ENCODE data around the gene MYH9. TPM values are rescaled to one million over a fixed set of nuclear protein-coding genes. Genes with fewer than 3 reads are reported as not detected.
"Not testable (repeated sequence)": the region's sequence is repeated elsewhere in the genome, so short reads cannot be mapped to it uniquely, and the experiment has no call there.

The MYH9 gene
- total RNA-seq, 4 donors from 2014 or later: 216 to 339 (median 246) TPM

DNA sequence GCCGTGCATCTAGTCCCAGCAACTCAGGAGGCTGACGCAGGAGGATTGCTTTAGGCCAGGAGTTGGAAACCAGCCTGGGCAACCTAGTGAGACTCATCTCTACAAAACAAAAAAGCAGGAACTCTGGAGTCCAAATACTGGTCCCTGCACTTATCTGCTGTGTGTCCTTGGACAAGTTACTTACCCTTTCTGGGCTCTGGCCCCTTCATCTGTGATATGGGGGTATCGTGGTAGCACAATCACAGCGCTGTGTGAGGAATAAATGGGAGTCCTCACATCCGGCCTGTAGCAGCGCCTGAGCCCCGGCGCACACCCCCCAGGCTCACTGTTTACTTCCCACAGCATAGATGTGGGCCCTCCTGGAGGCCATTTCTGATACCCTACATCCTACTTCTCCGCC, 44.2 kb upstream of the MYH9 start:
- DNase-seq: no peak
- Histone ChIP-seq H3K9me3 (no peaks in the 10 kb centered on the region), H3K36me3 (no peaks in the 10 kb centered on the region), H3K27ac (no peak overlapping the region), H3K4me3 (no peak overlapping the region), H3K27me3 (no peaks in the 10 kb centered on the region), H3K4me1 (peaks cover 12 to 37% (median 16%) of the 10 kb centered on the region in 3 donors)
- intact Hi-C loops (cut with DNase I): no loop called here
- 93 to 95% methylated on average over 5 to 7 of the region's 9 CpGs for WGBS, 2 donors
- no peak for TF ChIP-seq POLR2A (IDR thresholded peaks at IDR 0.05)
- TF ChIP-seq, protein P1, sequence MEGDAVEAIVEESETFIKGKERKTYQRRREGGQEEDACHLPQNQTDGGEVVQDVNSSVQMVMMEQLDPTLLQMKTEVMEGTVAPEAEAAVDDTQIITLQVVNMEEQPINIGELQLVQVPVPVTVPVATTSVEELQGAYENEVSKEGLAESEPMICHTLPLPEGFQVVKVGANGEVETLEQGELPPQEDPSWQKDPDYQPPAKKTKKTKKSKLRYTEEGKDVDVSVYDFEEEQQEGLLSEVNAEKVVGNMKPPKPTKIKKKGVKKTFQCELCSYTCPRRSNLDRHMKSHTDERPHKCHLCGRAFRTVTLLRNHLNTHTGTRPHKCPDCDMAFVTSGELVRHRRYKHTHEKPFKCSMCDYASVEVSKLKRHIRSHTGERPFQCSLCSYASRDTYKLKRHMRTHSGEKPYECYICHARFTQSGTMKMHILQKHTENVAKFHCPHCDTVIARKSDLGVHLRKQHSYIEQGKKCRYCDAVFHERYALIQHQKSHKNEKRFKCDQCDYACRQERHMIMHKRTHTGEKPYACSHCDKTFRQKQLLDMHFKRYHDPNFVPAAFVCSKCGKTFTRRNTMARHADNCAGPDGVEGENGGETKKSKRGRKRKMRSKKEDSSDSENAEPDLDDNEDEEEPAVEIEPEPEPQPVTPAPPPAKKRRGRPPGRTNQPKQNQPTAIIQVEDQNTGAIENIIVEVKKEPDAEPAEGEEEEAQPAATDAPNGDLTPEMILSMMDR (IDR thresholded peaks at IDR 0.05): no peak

DNA sequence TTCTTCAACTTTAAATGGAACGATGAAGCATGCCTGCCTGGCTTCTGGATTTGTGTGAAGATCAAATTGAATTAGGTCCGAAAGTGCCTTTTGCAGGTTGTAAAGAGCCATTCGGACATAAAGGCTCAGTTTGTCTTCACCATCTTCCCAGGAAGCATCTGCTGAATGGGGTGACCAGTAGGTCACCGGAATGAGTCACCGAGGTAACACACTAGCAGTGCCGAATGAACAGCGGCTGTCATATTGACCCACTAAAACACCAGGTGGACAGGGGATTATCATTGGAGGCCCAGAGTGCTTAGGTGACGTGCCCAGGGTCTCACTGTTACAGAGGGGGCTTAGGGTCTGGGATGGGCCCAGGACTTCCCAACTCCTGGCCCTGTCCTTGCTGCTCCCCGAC, 43.1 kb upstream of the MYH9 start:
- no peaks in the 10 kb centered on the region for H3K9me3 ChIP-seq

DNA sequence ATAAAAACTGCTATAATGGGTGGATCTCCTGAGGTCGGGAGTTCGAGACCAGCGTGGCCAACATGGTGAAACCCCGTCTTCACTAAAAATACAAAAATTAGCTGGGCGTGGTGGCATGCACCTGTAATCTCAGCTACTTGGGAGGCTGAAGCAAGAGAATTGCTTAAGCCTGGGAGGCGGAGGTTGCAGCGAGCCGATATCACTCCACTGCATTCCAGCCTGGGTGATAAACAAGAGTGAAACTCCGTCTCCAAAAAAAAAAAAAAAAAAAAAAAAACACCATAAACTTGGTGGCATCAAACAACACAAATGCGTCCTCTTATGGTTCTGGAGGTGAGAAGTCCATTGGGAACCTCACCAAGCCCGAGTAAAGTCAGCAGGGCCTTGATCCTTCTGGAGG, 40.2 kb upstream of the MYH9 start:
- WGBS, 2 donors: 79 to 89% methylated on average over 11 of the region's 11 CpGs
- H3K4me3 ChIP-seq; H3K27ac ChIP-seq; DNase-seq; H3K36me3 ChIP-seq; intact Hi-C loops (cut with DNase I); H3K27me3 ChIP-seq; H3K9me3 ChIP-seq: not testable (repeated sequence)
- peaks cover 4 to 20% (median 8%) of the 10 kb centered on the region in 3 donors for H3K4me1 ChIP-seq

More for the DNA sequence above, 43.1 kb upstream of the MYH9 start:
- Histone ChIP-seq H3K27me3 (no peaks in the 10 kb centered on the region), H3K27ac (no peak overlapping the region), H3K4me1 (peaks cover 11 to 38% (median 21%) of the 10 kb centered on the region in 3 donors), H3K4me3 (no peak overlapping the region), H3K36me3 (no peaks in the 10 kb centered on the region)
- intact Hi-C loops (cut with DNase I): no loop called here
- WGBS, 2 donors: 83 to 94% methylated on average over 2 to 5 of the region's 9 CpGs
- DNase-seq: no peak
- TF ChIP-seq, protein P1 (IDR thresholded peaks at IDR 0.05): no peak
- TF ChIP-seq POLR2A (IDR thresholded peaks at IDR 0.05): no peak

DNA sequence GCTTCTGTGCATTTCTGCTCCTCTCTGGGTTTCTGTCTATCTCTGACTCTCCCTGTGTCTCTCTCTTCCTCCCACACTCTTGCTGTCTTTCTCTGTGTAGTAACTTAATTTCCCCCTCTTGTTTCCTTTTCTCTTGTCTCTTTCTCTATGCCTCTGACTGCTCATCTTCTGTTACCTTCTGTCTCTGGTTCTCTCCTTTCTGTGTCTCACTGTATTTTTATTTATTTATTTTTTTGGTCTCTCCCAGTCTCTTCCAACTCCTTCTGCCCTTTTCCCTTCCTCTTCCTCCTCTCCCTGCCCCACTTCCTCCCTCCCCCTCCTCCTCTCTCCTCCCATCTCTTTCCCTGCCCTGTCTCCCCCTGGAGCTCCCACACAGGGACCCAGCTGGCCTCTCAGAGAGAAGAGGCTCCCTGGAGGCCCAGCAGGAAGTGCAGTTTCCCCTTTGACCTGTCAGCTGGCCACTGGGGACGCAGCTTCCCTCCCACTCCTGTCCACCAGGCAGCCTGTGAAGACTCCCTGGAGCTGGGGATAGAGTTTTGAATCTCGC, 38.3 kb upstream of the MYH9 start:
- TF ChIP-seq POLR2A (IDR thresholded peaks at IDR 0.05): no peak
- TF ChIP-seq, protein P1 (IDR thresholded peaks at IDR 0.05): no peak
- DNase-seq: no peak
- intact Hi-C loops (cut with DNase I): no loop called here

DNA sequence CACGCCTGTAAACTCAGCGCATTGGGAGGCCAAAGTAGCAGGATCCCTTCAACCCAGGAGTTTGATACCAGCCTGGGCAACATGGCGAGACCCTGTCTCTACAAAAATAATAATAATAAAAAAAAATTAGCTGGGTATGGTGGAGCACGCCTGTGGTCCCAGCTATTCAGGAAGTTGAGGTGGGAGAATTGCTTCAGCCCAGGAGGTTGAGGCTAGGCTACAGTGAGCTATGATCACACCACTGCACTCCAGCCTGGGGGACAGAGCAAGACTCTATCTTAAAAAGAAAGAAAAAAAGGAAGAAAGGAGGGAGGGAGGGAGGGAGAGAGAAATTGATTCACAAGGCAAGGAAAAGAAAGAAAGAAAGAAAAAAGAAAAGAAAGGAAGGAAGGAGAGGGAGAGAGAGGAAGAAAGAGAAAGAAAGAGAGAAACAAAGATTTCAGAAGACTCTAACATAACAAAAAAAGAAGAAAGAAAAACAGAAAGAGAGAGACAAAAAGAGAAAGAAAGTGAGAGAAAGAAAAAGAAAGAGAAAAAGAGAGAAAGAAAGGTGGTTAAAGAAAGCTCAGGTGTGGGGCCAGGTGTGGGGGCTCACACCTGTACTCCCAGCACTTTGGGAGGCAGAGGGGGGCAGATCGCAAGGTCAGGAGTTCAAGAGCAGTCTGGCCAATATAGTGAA, 37.3 kb upstream of the MYH9 start:
- H3K27ac ChIP-seq: no peak overlapping the region
- intact Hi-C loops (cut with DNase I): no loop called here
- WGBS, 2 donors: 88 to 91% methylated on average over 5 of the region's 5 CpGs

More for the DNA sequence above, 38.3 kb upstream of the MYH9 start:
- Histone ChIP-seq H3K36me3 (no peaks in the 10 kb centered on the region), H3K27me3 (no peaks in the 10 kb centered on the region), H3K4me3 (no peak overlapping the region), H3K27ac (peak overlapping the region in 3 of 4 donors; percentile 46 to 52 (median 48)), H3K4me1 (peaks cover 4 to 16% (median 6%) of the 10 kb centered on the region in 3 donors), H3K9me3 (no peaks in the 10 kb centered on the region)
- WGBS, 2 donors: 40 to 86% methylated on average over 1 of the region's 2 CpGs

DNA sequence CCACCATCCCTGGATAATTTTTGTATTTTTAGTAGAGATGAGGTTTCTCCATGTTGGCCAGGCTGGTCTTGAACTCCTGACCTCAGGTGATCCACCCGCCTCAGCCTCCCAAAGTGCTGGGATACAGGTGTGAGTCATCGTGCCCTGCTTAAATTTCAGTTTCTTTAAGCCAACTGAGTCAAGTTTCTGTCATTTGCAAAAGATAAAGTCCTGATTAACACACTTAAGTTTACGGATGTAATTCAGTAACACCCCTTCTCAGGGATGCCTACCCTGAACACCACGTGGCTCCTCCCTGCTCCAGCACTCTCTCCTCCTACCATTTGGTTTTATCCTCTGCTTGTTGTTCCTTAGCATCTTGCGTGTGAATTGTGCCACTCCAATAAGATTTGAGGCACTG, 36.7 kb upstream of the MYH9 start:
- H3K9me3 ChIP-seq; H3K4me3 ChIP-seq; DNase-seq; intact Hi-C loops (cut with DNase I); H3K27me3 ChIP-seq; H3K36me3 ChIP-seq: not testable (repeated sequence)
- peak overlapping the region in 1 of 4 donors; percentile 5 for H3K27ac ChIP-seq
- 47 to 59% methylated on average over 5 of the region's 5 CpGs for WGBS, 2 donors
- H3K4me1 ChIP-seq: peaks cover 8 to 31% (median 14%) of the 10 kb centered on the region in 3 donors

More for the DNA sequence above, 37.3 kb upstream of the MYH9 start:
- Histone ChIP-seq H3K4me3 (no peak overlapping the region), H3K9me3 (no peaks in the 10 kb centered on the region), H3K27me3 (no peaks in the 10 kb centered on the region), H3K36me3 (no peaks in the 10 kb centered on the region), H3K4me1 (peaks cover 6 to 25% (median 10%) of the 10 kb centered on the region in 3 donors)
- TF ChIP-seq, protein P1 (IDR thresholded peaks at IDR 0.05): no peak
- no peak for TF ChIP-seq POLR2A (IDR thresholded peaks at IDR 0.05)
- no peak for DNase-seq

Measured in esophagus squamous epithelium (tissue), 5 donors.